K562 treated with DMSO at 1 percent for 48 hours (cell line): ENCODE measurements around the gene VAPB. TPM values are rescaled to one million over a fixed set of nuclear protein-coding genes. Genes with fewer than 3 reads are reported as not detected.

Experiments used
- total RNA-seq: library from RNA; unstranded; fragments of 300-600 nt; gene quantifications from 2 replicates; pipeline ENCODE4 v1.2.3, GENCODE V29; 2022; ENCODE audit warnings: low replicate concordance; ENCODE audit errors: extremely low read depth

VAPB gene, protein sequence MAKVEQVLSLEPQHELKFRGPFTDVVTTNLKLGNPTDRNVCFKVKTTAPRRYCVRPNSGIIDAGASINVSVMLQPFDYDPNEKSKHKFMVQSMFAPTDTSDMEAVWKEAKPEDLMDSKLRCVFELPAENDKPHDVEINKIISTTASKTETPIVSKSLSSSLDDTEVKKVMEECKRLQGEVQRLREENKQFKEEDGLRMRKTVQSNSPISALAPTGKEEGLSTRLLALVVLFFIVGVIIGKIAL
- total RNA-seq: not detected in 2 replicates

DNA sequence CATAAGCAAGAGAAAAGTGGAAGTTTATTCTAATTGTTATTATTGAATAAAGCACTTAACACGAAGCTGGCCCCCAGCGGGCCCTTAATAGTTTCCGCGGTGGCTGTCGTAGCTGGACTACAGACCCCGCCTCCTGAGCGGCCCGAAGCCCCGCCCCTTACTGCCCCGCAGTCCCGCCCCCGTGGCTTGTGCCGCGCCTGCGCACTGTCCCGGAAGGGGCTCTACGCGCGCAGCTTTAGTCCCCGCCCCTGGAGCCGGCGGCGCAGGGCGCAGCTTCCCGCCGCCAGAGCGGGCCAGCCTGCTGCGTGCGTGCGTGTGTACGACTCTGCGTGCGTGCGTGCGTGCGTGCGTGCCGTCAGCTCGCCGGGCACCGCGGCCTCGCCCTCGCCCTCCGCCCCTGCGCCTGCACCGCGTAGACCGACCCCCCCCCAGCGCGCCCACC, at the start of gene VAPB:
TSS of gene VAPB (plus strand) at position 348 of the 442 bp plus-strand sequence. CDS start 231 bp downstream, outside the sequence.

Other genes starting within 250 kb of the VAPB start
- gene ANKRD60, start 160.6 kb upstream of the VAPB start, total RNA-seq: not detected in 2 replicates
- not detected in 2 replicates for gene RAB22A, start 79.5 kb upstream of the VAPB start, total RNA-seq
- gene APCDD1L, start 126.2 kb downstream of the VAPB start, total RNA-seq: not detected in 2 replicates